ENCODE measurements around the gene ZBTB1. TPM values are rescaled to one million over a fixed set of nuclear protein-coding genes. Genes with fewer than 3 reads are reported as not detected.

ZBTB1 gene
- total RNA-seq, 1 experiment from 2014 or later = 37.8 TPM

DNA sequence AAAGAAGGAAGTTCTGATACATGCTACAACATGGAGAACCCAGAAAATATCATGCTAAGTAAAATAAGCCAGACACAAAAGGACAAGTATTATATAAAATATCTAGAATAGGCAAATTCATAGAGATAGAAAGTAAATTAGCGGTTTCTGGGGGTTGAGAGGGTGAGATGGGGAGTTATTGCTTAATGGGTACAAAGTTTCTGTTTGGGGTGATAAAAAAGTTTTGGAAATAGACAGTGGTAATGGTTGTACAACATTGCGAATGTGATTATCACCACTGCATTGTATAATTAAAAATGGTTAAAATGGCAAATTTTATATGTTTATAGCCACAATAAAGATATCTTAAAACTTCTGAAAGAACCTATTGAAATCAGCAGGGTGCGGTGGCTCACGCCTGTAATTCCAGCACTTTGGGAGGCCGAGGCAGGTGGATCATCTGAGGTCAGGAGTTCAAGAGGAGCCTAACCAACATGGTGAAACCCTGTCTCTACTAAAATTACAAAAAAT, 15.9 kb upstream of the ZBTB1 start:
- Mint-ChIP-seq H3K9me3 (no peaks in the 10 kb centered on the region), H3K27me3 (ENCODE audit: low read depth) (no peaks in the 10 kb centered on the region), H3K36me3 (ENCODE audit: insufficient read depth in 1 of 3, low read depth in 3 of 3) (peaks cover 9 to 40% (median 30%) of the 10 kb centered on the region in 3 experiments; a peak in 6 of 7 replicates), H3K4me3 (no peak overlapping the region), H3K27ac (no peak overlapping the region), H3K4me1 (no peaks in the 10 kb centered on the region)
- TF ChIP-seq, protein P1, sequence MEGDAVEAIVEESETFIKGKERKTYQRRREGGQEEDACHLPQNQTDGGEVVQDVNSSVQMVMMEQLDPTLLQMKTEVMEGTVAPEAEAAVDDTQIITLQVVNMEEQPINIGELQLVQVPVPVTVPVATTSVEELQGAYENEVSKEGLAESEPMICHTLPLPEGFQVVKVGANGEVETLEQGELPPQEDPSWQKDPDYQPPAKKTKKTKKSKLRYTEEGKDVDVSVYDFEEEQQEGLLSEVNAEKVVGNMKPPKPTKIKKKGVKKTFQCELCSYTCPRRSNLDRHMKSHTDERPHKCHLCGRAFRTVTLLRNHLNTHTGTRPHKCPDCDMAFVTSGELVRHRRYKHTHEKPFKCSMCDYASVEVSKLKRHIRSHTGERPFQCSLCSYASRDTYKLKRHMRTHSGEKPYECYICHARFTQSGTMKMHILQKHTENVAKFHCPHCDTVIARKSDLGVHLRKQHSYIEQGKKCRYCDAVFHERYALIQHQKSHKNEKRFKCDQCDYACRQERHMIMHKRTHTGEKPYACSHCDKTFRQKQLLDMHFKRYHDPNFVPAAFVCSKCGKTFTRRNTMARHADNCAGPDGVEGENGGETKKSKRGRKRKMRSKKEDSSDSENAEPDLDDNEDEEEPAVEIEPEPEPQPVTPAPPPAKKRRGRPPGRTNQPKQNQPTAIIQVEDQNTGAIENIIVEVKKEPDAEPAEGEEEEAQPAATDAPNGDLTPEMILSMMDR (conservative IDR thresholded peaks at IDR 0.05) = no peak
- H3K79me2 ChIP-seq (ENCODE audit: insufficient read depth, low read length) = no peaks in the 10 kb centered on the region
- H3K4me1 ChIP-seq (ENCODE audit: insufficient read depth, low read length) = no peaks in the 10 kb centered on the region
- H4K91ac ChIP-seq (ENCODE audit: insufficient read length, low read depth, low read length) = no peak overlapping the region
- no peak overlapping the region for H3K56ac ChIP-seq (ENCODE audit: insufficient read length, low read depth, low read length)
- H3T11ph ChIP-seq (ENCODE audit: low read length) = no peak overlapping the region
- no peak overlapping the region for H2BK12ac ChIP-seq (ENCODE audit: insufficient read length, low read depth, low read length)
- no peak for DNase-seq
- no peak overlapping the region for H2BK5ac ChIP-seq (ENCODE audit: insufficient read length, low read length)
- peaks cover 5% of the 10 kb centered on the region for H3K79me1 ChIP-seq (ENCODE audit: insufficient read depth, low read depth, low read length, poor library complexity, severe bottlenecking)
- H2AK5ac ChIP-seq (ENCODE audit: insufficient read length, low read length) = no peak overlapping the region
- no peak overlapping the region for H4K5ac ChIP-seq (ENCODE audit: insufficient read length, low read depth, low read length)
- H2AFZ ChIP-seq (ENCODE audit: low read length) = no peak overlapping the region
- no peaks in the 10 kb centered on the region for H3K27me3 ChIP-seq (ENCODE audit: insufficient read depth, low read length)
- H3K4ac ChIP-seq (ENCODE audit: low read depth, low read length) = no peak overlapping the region
- no peak overlapping the region for H3K9ac ChIP-seq (ENCODE audit: extremely low read depth, insufficient read length, low read length)
- H4K20me1 ChIP-seq (ENCODE audit: control insufficient read depth, insufficient read depth, insufficient read length) = no peaks in the 10 kb centered on the region
- WGBS (ENCODE audit: extremely low coverage, insufficient read length, low lambda C conversion rate) = no CpG with 5 or more reads among the region's 5 CpGs
- no peak overlapping the region for H3K27ac ChIP-seq (ENCODE audit: insufficient read length, low read depth, low read length)
- H3K9me3 ChIP-seq (ENCODE audit: control insufficient read depth, low read depth, low read length) = no peaks in the 10 kb centered on the region
- no peak overlapping the region for H2BK20ac ChIP-seq (ENCODE audit: low read depth, low read length, poor library complexity, severe bottlenecking)
- no peak overlapping the region for H3K18ac ChIP-seq (ENCODE audit: insufficient read length, low read depth, low read length)
- no peaks in the 10 kb centered on the region for H3K23me2 ChIP-seq (ENCODE audit: insufficient read length, low read depth, low read length, poor library complexity, severe bottlenecking)
- no peak overlapping the region for H3K14ac ChIP-seq (ENCODE audit: insufficient read depth, low read length)
- H3K4me2 ChIP-seq (ENCODE audit: insufficient read depth, insufficient read length, low read length) = no peak overlapping the region
- H2BK120ac ChIP-seq (ENCODE audit: low read depth, low read length, poor library complexity, severe bottlenecking) = no peak overlapping the region
- H2BK15ac ChIP-seq (ENCODE audit: low read depth, low read length) = no peak overlapping the region
- no peak overlapping the region for H4K8ac ChIP-seq (replicated peaks; ENCODE audit: insufficient read length, low read depth, low read length)
- no peak overlapping the region for H3K23ac ChIP-seq (ENCODE audit: insufficient read length, low read depth, low read length)
